CD4-positive, alpha-beta T cell treated with Interleukin-4 for 1 hour (primary cell): Measurements from ENCODE around the gene FICD.
"Not testable (repeated sequence)": the region's sequence is repeated elsewhere in the genome, so short reads cannot be mapped to it uniquely, and the experiment has no call there.

Experiments used
- DNase-seq, 2 donors: peaks; one replicate each; pipeline ENCODE4 v3.0.0-alpha.2; 2020 to 2022

Gene FICD

DNA sequence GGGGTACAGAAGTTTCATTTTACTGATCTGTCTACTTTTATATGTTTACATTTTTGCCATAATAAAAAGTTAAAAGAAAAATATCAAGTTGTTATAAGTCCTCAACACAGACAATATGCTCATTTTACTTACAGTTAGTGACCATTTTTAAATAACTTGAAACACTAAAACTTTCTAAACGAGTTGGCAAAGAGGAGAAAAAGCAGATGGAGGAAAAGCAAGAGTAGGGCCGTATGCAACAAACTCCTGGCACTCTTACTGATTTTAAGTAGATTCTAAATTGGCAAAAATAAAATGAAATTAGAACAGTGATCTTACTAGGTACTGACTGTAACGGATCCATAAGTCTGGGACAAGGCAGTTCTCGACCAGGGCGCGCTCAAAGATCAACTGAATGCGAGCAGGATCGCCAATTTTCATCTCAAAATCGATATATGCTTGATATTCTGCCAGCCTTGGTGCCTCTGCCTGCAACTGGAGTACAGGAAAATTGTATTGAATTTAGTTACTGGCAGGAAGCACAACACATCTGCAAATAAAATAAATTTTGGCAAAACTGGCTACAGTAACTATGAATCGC is 23.6 kb downstream of the FICD start:
- DNase-seq: no peak

DNA sequence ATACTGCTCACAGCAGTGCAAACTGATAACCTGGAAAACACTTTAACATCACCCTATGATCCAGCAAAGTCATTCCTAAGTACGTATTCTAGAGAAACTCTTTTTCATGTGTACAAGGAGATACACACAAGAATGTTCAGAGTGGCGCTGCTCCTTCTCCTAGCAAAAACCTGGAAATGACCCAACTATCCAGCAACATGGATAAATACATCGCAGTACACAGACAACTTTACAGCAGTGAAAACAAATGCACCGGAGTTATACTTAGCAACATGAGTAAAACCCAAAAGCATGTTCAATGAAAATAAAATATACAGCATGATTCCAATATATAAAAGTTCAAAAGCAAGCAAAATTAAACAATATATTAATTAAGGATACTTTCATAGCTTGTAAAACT is 27.2 kb downstream of the FICD start:
- no peak for DNase-seq

DNA sequence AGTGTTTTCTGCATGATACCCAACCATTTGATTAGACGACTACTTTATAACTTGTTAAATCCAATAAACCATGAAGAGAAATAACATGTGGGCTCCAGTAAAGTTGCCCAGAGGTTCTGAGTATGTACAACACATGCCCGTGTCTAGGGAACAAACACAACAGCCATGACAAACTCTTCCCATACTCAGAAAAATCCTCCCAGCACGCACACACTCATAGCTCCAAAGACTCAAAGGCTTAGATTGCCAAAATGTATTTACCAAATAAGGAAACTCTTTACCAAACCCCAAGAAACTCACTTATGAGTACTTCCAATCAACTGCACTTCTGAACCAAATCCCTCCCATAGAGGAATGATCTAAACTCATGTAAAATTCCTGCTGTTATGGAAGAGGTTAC is 28.6 kb downstream of the FICD start:
- no peak for DNase-seq

DNA sequence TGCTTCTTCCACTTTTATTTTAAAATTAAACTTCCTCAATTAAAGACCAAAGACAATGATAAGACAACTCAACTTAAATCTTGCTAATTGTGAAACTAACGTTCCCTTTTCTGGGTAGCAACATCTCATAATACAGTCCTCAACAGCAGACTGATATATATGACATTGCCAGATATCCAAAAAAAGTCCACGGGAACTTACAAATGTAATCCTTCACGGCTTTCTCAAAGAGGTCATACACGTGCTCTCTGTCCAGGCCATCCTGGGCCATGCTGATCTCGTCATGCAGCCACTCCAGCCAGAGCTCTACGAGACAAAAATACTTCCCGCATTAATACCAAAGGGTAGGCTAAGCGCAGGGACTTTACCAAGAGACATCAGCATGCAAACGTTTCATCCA is 32.6 kb downstream of the FICD start:
- DNase-seq: no peak

DNA sequence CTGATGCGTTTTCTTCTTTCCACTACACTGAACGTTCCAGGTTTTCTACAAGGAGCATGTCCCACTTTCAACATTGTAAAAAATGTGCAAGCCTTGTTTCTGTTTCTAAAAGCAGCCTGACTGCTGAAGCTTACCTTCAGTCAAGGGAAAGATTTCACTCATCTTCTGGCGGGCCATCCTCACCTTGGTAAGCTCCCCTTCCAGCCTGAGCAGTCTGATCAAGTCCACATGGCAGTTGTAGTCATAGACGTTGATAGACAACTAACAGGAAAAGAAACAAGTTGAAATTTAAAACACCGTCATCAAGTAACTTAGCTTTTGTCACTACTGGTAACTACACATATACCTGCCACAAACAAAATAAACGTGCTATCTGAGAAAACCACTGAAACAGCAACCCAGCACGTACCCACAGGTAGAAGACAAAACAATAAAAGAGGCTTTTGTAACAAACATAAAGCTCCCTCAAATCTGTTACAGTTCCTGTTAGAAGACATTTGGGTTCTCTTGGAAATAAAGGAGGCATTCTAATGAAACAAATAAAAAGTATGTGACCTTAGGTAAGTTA is 34.0 kb downstream of the FICD start:
- no peak for DNase-seq

DNA sequence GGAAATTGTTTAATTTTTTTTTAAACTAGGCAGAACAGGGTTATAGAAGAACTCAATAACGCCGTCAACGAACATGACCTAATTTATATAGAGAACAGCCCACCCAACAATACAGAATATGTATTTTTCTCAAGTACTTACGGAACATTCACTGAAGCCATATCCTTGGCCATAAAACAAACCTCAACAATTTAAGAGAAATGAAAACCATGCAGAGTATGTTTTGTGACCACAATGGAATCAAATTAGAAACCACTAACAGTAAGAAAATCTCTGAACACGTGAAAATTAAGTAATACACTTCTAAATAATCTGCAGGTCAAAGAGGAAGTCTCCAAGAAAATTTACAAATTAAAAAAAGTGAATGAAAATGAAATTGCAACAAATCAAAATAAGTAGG is 36.5 kb downstream of the FICD start:
- no peak for DNase-seq

DNA sequence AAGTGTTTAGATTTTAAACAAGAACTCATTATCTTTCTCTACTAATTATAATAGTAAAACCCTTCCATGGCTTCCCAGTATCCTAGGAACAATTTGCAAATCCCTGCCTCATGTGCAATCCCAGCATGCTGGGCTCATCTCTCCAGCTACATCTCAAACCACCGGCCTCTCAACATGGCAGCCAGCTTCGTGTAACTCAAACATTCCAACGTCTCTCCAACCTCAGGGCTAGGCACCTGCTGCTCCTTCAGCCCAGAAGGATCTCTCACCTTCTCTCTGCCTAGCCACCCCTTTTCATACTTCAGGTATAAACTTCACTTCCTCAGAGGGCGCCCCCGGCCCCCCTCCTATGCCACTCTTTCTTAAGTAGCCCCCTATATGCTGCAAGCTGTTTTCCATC is 38.7 kb downstream of the FICD start:
- DNase-seq: no peak

DNA sequence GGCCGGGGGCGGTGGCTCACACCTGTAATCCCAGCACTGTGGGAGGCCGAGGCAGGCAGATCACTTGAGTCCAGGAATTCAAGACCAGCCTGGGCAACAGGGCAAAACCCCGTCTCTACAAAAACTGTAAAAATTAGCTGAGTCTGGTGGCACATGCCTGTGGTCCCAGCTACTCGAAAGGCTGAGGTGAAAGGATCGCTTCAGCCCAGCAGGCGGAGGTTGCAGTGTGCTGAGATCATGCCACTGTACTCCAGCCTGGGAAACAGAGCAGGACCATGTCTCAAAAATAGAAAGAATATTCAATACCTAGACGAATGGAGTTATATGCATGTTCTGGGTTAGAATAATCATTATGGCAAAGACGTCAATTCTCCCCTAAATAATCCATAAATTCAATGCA is 40.3 kb downstream of the FICD start:
- DNase-seq: not testable (repeated sequence)

DNA sequence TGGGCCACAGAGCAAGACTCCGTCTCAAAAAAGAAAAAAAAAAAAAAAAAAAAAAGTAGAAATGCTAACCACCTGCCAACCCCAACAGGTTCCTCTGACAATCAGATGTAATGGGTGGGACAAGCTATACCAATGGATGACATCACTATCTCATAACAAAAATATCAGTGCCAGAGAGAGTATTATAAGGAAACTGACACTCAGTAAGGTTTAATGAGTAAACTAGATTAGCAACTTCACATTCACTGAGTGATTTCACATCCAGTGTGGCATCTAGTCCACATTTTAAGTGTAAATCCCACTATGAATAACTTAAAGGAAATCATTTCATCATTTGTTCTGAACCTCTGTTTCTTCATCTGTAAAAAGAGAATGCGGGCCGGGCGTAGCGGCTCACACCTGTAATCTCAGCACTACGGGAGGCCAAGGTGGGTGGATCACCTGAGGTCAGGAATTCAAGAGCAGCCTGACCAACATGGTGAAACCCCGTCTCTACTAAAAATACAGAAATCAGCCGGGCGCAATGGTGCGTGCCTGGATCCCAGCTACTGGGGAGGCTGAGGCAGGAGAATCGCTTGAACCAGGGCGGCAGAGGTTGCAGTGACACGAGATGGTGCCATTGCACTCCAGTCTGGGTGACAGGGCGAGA is 44.1 kb downstream of the FICD start:
- DNase-seq: no peak

DNA sequence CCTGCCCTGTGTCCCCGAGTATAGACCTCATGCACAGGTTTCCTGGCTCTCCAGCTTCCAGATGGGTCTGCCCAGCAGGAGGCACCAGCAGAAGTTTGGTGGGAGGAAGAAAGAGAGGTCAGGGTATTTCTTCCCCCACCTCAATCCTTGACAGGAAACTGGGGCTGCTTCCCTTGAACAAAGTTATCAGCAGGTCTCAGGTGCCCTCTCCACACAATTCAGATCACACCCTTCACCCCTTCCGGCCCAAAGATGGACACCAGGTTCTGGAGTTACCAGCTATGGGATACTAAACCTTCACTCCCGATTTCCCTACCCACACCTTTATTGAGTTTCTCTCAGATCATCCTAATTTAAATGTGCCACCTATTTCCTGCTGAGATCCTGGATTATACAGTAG is 44.7 kb downstream of the FICD start:
- DNase-seq: no peak

DNA sequence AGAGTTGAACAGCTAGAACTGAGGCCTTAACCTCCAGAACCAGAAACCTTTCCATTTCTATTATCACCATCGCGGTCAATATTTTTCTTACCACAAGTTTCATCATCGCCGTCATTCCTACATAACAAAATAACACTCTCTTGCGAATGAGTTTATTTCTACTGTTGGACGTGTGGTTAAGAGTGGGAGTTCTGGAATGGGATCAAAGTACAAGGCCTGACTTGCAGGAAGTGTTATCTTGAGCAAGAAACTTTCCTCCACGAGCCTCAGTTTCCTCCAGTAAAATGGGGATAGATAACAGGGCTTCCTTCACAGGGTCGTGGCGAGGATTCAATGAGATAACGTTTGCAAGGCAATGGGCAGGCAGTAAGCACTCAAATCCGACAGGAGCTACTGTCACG is 45.2 kb downstream of the FICD start:
- no peak for DNase-seq

DNA sequence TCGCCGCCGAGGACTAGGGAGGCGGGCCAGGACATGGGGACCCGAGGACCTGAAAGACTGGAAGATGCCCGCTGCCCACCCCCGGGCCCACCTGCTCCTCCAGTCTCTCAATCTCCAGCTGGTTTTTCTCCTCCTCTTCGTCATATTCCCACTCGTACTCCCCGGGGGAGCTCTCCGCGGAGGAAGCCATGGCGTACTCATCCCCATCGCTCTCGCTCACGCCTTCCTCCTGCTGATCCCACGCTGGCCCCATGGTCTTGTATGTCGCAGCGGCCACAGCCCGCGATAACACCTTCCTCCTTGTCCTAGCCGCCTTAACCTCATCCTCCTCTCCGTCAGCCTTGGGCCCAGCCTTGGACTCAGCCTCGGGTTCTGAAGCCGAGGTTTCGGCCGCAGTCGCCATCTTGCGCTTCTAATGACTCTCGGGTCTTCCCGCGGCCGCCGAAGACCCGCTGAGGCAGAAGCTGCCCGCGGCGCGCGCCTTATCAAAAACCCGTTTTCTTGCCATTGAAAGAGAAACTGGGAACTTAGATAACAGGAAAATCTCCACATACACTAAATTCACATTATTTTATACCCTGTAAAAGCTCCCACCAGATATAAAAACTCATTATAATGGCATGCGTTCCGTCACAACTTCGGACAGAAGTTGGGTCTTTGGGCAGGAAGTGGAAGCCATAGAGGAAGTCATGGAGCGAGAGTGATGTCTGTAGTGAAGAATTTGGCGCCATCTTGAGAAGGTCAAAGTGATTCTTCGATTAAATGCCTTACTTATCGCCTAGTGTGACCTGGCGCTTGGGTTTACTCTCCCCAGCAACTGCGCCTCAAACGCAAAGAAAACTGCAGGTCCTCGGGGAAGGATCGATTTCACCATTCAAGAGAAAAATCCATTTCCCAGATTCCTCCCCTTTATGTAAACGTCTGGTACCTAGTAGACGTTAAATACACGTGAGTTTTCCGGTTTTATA is 46.0 kb downstream of the FICD start, which contains the start of gene SART3:
SART3 (minus strand) TSS at position 422 of the 968 bp plus-strand sequence; CDS start at position 403, 19 bp downstream.
- DNase-seq: peak; percentile 84 to 92

DNA sequence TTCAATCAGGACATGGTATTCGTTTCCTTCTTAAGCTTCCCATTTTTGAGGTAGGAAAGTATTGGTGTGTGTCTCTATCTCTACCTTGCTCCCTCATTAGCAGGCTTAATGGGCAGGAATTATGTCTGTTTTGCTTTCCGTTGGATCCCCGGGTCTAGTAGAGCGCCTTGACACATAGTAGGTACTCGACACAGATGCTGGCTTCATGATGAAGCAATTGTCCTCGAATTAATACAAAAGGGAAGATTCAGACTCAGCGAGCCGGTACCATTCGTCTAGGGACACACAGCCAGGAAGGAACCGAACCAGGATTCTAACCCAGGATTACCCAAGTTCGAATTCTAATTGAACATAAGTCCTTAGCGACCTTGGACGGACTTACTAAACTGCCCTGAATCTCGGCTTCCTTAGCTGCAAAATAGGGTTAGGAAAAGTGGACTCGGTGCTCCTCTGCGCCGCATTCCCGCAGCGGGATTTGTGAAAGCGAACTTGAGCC is 46.8 kb downstream of the FICD start:
- no peak for DNase-seq

DNA sequence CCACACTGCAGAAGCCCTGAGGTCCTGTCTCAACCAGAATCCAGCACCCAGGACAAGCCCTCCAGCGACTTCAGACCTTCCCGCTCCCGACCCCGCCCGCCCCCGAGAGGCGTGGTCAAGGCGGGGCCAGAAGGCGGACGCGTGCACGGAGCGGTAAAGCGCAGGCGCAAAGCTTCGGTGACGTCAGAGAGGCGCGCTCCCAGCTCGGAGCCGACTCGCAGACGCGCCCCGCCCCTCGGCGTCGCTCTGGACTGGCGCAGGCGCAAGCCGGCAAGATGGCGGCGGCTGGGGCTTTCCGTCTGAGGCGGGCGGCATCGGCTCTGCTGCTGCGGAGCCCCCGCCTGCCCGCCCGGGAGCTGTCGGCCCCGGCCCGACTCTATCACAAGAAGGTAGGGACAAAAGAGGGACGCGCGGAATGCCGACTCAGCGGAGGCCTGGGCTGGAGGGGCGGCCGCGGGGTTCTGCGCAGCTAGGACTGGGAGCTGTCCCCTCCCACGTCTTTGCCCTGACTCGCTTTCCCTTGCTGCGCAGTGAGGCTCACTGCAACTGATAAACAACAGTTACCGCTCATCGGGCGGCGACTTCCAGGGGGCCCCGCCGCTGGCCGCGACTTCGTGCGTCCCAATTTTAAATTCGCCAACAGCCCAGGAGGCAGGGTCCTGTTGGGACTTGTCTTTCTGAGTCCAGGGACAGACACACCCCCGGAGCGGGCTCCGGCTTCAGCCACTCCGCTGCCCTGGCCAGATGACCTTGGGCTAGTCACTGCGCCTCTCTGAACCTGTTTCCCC is 47.5 kb downstream of the FICD start, which contains the start of gene ISCU:
ISCU (plus strand) TSS at position 249 of the 788 bp plus-strand sequence; CDS start at position 276, 27 bp downstream.
- peak; percentile 98 for DNase-seq

DNA sequence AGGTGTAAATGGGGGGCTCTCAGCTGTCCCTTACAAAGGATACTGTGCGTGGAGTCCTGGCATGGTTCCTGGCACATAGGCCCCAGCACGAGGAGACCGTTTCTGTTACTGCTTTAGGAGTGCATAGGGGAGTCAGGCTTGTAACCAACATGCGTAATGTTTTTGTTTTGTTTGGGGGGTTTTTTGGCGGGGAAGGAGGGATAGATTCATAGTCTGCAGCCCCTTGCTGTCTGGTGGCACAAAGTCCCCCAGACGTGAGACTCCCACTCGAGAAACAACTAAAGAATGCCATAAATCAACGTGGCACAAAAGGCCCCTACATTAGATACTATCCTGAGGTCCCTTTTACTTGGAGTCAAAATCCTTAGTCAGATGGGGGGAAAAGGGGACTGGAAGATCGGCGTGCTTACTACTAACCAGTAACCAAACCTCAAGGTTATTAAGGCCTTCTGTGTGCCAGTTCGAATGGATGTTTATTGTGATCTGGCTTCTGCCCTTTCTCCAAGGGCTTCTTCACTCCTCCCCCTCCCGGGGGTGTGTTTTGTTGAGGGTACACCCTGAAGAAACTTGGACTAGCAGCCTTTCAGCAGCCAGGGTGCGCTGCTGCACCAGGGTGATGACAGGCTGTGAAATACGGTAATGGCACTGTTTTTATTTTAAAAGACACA is 48.2 kb downstream of the FICD start:
- DNase-seq: peak; percentile 90

DNA sequence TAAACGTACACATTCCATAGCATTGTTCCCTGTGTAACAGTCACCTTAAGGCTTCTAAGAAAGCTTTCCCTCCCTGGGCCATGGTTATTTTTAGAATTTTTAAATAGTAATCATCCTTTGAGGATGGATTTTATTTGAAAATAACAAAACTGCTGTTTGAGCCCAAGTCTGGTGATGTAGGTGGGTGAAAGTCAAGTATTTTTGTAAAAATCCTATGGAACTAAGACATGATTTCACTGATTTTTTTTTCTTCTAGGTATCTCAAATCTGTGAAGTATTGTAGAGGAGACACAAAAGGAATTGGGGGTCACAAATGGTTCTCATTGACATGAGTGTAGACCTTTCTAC is 48.7 kb downstream of the FICD start:
- no peak for DNase-seq

DNA sequence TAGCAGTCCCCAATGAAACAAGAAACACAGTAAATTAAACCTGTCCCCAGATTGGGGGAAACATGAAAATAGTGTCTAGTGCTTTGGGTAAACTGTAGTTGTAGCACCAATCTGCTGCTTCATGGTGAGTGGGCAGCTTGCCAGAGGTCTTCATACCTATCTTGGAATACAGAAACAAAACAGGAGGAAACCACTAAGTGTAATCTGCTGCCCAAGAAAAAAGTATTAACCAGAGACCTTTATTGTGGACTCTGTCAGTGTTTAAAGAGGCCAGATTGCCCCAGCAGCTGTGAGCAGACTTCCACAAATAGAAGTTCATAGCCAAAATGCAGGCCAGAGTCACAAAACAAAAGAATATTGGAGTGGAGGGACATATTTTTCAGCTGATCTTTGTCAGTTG is 49.6 kb downstream of the FICD start:
- DNase-seq: no peak

DNA sequence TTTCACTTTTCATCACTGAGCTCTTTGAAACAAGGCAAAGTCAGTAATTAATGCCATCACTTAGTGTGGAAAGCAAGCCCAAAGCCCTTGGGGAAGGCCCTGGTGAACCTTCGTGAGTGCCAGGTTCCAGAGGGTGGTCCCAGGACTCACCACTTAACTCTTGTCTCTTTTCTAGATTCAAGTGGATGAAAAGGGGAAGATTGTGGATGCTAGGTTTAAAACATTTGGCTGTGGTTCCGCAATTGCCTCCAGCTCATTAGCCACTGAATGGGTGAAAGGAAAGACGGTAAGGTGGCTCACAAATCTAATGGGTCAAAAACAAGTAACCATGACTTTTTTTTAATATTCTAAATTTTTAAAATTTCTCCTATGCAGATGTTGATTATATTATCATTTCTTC is 50.1 kb downstream of the FICD start:
- no peak for DNase-seq

DNA sequence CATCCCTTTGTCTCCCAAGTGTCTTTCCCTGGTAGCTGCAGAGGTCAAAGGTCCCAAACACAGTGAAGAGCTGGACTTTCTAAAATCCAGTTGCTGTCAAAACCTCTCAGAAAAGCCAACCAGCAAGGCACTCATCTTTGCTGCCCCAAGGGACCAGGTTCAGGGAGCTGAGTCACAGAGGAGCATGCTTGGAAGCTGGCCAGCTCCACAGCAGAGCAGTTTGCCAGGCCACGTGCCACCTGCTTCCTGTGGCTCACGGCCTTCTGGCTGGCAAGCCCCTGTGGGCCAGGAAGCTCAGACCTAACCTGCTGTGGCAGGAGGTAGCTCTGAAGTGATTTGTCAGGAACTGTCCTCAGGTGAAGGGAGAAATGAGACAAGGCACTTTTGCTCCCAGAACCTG is 50.9 kb downstream of the FICD start:
- peak; percentile 59 to 60 for DNase-seq

DNA sequence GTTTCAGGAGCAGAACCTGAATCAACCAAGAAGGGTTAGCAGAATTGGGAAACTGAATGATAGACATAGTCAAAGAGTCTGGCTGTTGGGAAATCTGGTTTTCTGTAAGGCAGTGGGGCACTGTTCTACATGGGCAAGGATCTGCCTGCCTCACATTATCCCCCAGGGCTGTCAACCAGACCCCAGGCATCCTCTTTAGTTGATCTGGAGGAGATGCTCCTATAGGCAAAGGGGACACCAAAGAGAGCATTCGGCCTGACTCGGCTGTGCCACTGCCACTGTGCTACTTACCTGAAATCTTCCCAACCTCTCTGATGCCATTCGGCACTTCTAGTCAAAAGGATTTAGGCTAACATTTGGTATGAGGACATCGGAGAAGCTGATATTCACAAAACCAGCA is 51.4 kb downstream of the FICD start:
- DNase-seq: no peak

DNA sequence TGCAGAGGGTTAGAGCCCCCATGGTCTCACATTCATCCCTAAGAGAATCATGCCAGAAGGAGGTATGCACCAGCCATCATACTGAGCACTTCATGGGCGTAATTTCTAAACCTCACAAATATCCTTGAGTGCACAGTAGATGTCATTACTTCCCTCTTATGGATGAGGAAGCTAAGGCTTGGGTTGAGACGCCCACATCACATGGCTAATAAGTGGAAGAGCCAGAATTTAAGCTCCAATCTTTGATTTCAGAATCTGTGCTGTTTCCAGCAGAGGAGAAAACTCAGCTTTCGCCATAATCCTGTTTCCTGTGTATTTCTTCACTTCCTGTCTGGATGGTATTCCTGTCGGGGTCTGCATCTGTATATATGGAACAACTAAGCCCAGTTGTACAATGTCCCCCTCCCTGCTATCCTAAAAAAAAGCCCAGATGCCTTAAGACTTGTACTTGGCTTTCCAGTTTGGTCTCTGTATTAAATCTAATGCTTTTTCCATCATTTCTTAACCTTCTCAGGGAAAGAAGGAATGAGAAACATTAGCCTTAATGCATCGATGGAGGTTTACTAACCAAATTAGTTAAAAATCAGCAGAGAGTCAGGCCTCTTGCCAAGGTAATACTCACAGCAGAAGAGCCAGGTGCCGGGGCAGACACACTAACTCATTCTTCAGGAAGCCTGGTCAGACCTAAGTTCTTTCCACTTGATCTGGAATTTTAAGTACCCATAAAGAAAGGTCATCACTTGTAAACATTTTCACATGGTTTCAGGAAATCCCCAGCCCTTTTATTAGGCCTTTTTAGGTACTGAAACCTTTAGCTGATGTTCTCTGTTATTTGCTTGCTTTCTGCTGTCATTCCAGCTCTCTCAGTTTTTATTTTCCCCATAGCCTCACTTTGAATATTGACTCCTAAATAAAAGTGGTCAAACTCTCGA is 52.6 kb downstream of the FICD start:
- no peak for DNase-seq
